OCI-LY7 (cell line): ENCODE results near the gene SLC39A6. TPM values are rescaled to one million over a fixed set of nuclear protein-coding genes. Genes with fewer than 3 reads are reported as not detected.
"Not testable (repeated sequence)": the region's sequence is repeated elsewhere in the genome, so short reads cannot be mapped to it uniquely, and the experiment has no call there.

Source experiments
- BruUV-seq: library from RNA; stranded (reverse); fragments of 400-500 nt; replicated peaks from 2 replicates; lab custom pipeline; 2021; lab: Mats Ljungman, UMichigan
- CTCF ChIA-PET: fragments of 300-600 bp; sonication (Branson Sonifier 250); formaldehyde crosslinking; loops from one replicate; lab custom pipeline; 2022; ENCODE audit warnings: antibody characterized with exemption; ENCODE audit not compliant: unreplicated experiment; lab: Charles Lee
- POLR2A ChIA-PET: fragments of 300-600 bp; sonication (Branson Sonifier 250); formaldehyde crosslinking; loops from one replicate; lab custom pipeline; 2022; ENCODE audit warnings: antibody characterized with exemption; lab: Charles Lee
- DNase-seq: peaks from one replicate; pipeline ENCODE4 v3.0.0-alpha.2; 2015; ENCODE audit warnings: low spot score
- H2AFZ ChIP-seq: fragments of 200-600 bp; sonication (generic), shearing (Covaris generic); 2 replicates; pipeline ENCODE4 v1.6.1; 2014; ENCODE audit warnings: mild to moderate bottlenecking, antibody characterized with exemption, low read length, moderate library complexity
- H3K27ac ChIP-seq: fragments of 200-600 bp; sonication (generic); 2 replicates; pipeline ENCODE4 v1.5.1; 2014; ENCODE audit warnings: mixed run types, low read depth, mild to moderate bottlenecking, moderate library complexity, low read length, inconsistent platforms; ENCODE audit not compliant: poor library complexity, severe bottlenecking
- H3K36me3 ChIP-seq: fragments of 200-600 bp; sonication (generic); 2 replicates; pipeline ENCODE4 v1.6.1; 2014; ENCODE audit warnings: mild to moderate bottlenecking, antibody characterized with exemption, low read length, moderate library complexity, mixed read lengths; ENCODE audit not compliant: insufficient read depth
- H3K4me1 ChIP-seq: fragments of 200-600 bp; sonication (generic); 2 replicates; pipeline ENCODE4 v1.5.1; 2014; ENCODE audit warnings: mild to moderate bottlenecking, low read length; ENCODE audit not compliant: insufficient read depth, poor library complexity, severe bottlenecking
- H3K4me2 ChIP-seq: fragments of 200-600 bp; sonication (generic); 2 replicates; pipeline ENCODE4 v1.6.1; 2014; ENCODE audit warnings: mild to moderate bottlenecking, low read length
- H3K4me3 ChIP-seq: fragments of 200-600 bp; sonication (generic); 2 replicates; pipeline ENCODE4 v1.5.1; 2014; ENCODE audit warnings: mild to moderate bottlenecking, low read depth, low read length; ENCODE audit not compliant: poor library complexity, severe bottlenecking
- H3K79me2 ChIP-seq: fragments of 200-600 bp; sonication (generic); 2 replicates; pipeline ENCODE4 v1.6.1; 2016; ENCODE audit warnings: low read depth, mild to moderate bottlenecking, low read length, moderate library complexity, mixed read lengths; ENCODE audit not compliant: insufficient read depth
- H3K9me2 ChIP-seq: fragments of 200-600 bp; sonication (generic); 2 replicates; pipeline ENCODE4 v1.6.1; 2016; ENCODE audit warnings: mild to moderate bottlenecking, low read length, mixed read lengths; ENCODE audit not compliant: insufficient read depth
- H3K9me3 ChIP-seq: fragments of 200-600 bp; sonication (generic); 2 replicates; pipeline ENCODE4 v1.6.1; 2014; ENCODE audit warnings: mild to moderate bottlenecking, mixed run types, low read length, mixed read lengths
- H4K20me1 ChIP-seq: fragments of 200-600 bp; sonication (generic); 2 replicates; pipeline ENCODE4 v1.6.1; 2014; ENCODE audit warnings: mild to moderate bottlenecking, antibody characterized with exemption, low read length, moderate library complexity, mixed read lengths; ENCODE audit not compliant: insufficient read depth
- CTCF ChIP-seq: fragments of 200-600 bp; sonication (generic); conservative IDR thresholded peaks from 2 replicates; pipeline ENCODE4 v1.5.1; 2014; ENCODE audit warnings: mild to moderate bottlenecking, antibody characterized with exemption, low read length, moderate library complexity, mixed read lengths
- EZH2phosphoT487 ChIP-seq: fragments of 200-600 bp; sonication (generic); IDR thresholded peaks from 2 replicates; pipeline ENCODE4 v1.6.1; 2018; ENCODE audit warnings: low read depth, borderline replicate concordance, mild to moderate bottlenecking, mixed run types, antibody characterized with exemption, low read length, moderate library complexity, mixed read lengths
- intact Hi-C: fragments of 100-400 bp; cut with micrococcal nuclease; formaldehyde crosslinking; loops from one replicate; pipeline ENCODE4 v1.10.0; 2022; ENCODE audit not compliant: unreplicated experiment
- total RNA-seq, 2 experiments: library from RNA; depleted of rRNA in 1 of 2; stranded (reverse); fragments of >200 nt in 1 of 2; shearing (Covaris generic) in 1 of 2; gene quantifications; 2 replicates each; pipeline ENCODE4 v1.2.3, GENCODE V29; 2014 to 2022

The SLC39A6 gene
- total RNA-seq, 2 experiments from 2014 or later, result 11.2 to 14.7 TPM

GRCh38 chr18:36096955-36097354 is 32.2 kb downstream of the SLC39A6 start:
- no peaks in the 10 kb centered on the region for H4K20me1 ChIP-seq
- H3K4me2 ChIP-seq, result no peak overlapping the region
- no peaks in the 10 kb centered on the region for H3K9me2 ChIP-seq
- no peaks in the 10 kb centered on the region for H3K36me3 ChIP-seq
- ChIA-PET CTCF (no interaction called here), POLR2A (interaction anchor here (0.6 kb wide), 1 partner anchor 67 kb away, joined by 3 read pairs; no protein-coding TSS in a partner anchor)
- no peaks in the 10 kb centered on the region for H3K4me1 ChIP-seq
- no peaks in the 10 kb centered on the region for H3K9me3 ChIP-seq
- no peak for DNase-seq
- no peaks in the 10 kb centered on the region for H3K79me2 ChIP-seq
- no peak overlapping the region for H3K4me3 ChIP-seq
- H3K27ac ChIP-seq, result no peak overlapping the region
- TF ChIP-seq EZH2phosphoT487, result no peak
- no peak overlapping the region for H2AFZ ChIP-seq
- BruUV-seq, result no TSS peak
- intact Hi-C loops, result loop anchor here (1.0 to 5.0 kb wide), 2 partner anchors 187 to 340 kb away; no protein-coding TSS in a partner anchor

GRCh38 chr18:36095936-36096519 is 33.1 kb downstream of the SLC39A6 start:
- DNase-seq, result peak; percentile 58
- POLR2A ChIA-PET, result no interaction called here
- Histone ChIP-seq H3K4me3 (no peak overlapping the region), H2AFZ (no peak overlapping the region), H3K27ac (no peak overlapping the region), H3K9me2 (no peaks in the 10 kb centered on the region), H3K4me1 (no peaks in the 10 kb centered on the region), H4K20me1 (no peaks in the 10 kb centered on the region), H3K9me3 (no peaks in the 10 kb centered on the region), H3K79me2 (no peaks in the 10 kb centered on the region), H3K4me2 (no peak overlapping the region), H3K36me3 (no peaks in the 10 kb centered on the region)
- no TSS peak for BruUV-seq
- CTCF ChIA-PET, result no interaction called here
- no peak for TF ChIP-seq EZH2phosphoT487
- TF ChIP-seq CTCF, result peak; percentile 78
- intact Hi-C loops, result loop anchor here (1.0 to 5.0 kb wide), 2 partner anchors 188 to 339 kb away; no protein-coding TSS in a partner anchor

GRCh38 chr18:36094431-36094830 is 34.7 kb downstream of the SLC39A6 start:
- Histone ChIP-seq H3K36me3 (no peaks in the 10 kb centered on the region), H3K27ac (no peak overlapping the region), H4K20me1 (no peaks in the 10 kb centered on the region), H3K79me2 (no peaks in the 10 kb centered on the region), H3K4me2 (no peak overlapping the region), H3K4me1 (no peaks in the 10 kb centered on the region), H3K4me3 (no peak overlapping the region), H3K9me3 (no peaks in the 10 kb centered on the region), H3K9me2 (no peaks in the 10 kb centered on the region), H2AFZ (no peak overlapping the region)
- ChIA-PET POLR2A (no interaction called here), CTCF (no interaction called here)
- no peak for DNase-seq
- no TSS peak for BruUV-seq
- TF ChIP-seq EZH2phosphoT487 (no peak), CTCF (no peak)
- intact Hi-C loops, result loop anchor here (5.0 kb wide), 1 partner anchor 77 kb away; no protein-coding TSS in a partner anchor

GRCh38 chr18:36092116-36092515 is 37.0 kb downstream of the SLC39A6 start:
- H3K4me2 ChIP-seq, H3K4me1 ChIP-seq, DNase-seq, H3K4me3 ChIP-seq, H2AFZ ChIP-seq, H3K9me2 ChIP-seq, CTCF ChIA-PET, H3K79me2 ChIP-seq, H3K9me3 ChIP-seq, H4K20me1 ChIP-seq, H3K27ac ChIP-seq, H3K36me3 ChIP-seq, BruUV-seq: not testable (repeated sequence)
- intact Hi-C loops, result loop anchor here (5.0 kb wide), 1 partner anchor 75 kb away; no protein-coding TSS in a partner anchor
- POLR2A ChIA-PET, result interaction anchor here (0.7 kb wide), 1 partner anchor 26 kb away, joined by 3 read pairs; no protein-coding TSS in a partner anchor
